ENCODE data around the gene PARD3.

PARD3 gene

DNA sequence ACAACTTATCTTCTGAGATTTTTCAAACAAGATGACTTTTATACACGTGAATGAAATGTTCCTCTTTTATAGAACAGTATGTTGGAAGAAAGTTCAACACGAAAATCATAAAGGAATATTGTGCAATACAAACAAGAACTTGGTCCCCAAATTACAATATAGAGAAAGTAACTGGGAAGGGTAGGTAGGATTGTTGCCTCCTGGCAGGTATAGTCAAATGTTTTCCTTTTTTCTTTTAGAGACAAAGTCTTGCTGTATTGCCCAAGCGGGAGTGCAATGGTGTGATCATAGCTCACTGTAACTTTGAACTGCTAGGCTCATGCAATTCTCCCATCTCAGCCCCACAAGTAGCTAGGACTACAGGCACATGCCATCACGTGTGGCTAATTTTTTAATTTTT lies 582.6 kb downstream of the PARD3 start:
- no peak for DNase-seq

DNA sequence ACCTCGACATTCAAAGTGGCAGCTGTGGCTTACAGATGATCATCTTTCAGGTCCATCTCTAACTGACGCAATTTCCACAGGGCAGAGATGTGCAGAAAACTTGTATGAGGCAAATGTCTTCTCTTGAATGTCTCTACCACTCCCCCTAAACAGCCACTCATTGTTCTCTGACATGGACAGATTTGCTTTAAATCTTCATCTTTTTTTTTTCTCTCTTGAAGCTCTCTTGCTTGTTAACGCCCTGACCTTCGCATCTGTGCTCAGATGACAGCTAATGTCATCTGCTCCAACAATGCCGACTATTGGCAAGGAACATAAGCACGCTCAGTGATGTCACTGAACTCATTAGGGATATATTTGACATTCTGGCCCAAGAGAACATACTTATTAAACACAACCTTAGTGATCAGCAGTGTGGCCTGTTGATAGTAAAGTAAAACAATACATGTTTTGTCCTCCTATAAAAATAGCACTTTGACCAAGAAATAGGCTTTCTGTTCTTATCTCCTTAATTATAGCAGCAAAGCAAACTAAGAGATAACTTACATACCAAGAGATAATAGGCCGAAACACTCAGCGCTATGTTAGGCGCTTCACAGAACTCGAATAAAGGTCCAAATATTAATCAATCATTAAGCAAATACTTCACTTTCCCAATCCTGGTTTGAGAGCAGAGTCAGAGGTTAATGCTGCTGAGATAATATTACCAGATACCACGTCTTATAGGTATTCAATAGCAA lies 583.5 kb downstream of the PARD3 start:
- no peak for DNase-seq

DNA sequence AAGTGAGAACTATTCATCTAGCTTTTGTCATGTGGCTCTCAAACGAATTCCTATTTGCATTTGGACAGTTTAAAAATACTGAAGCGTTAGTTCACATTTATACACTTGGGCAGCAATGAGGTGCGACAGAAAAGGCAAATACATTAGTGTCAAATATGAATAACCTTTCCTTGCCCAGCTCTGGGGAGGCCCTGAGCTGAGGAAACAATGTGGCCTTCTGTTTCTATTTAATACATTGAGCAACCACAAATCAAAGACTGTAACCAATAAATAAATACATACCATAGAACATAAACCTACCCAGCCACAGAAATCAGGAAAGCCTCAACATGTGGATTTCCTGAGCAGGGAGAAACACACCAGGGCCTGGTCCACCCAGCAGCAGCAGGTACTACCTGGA lies 585.2 kb downstream of the PARD3 start:
- no peak for DNase-seq

DNA sequence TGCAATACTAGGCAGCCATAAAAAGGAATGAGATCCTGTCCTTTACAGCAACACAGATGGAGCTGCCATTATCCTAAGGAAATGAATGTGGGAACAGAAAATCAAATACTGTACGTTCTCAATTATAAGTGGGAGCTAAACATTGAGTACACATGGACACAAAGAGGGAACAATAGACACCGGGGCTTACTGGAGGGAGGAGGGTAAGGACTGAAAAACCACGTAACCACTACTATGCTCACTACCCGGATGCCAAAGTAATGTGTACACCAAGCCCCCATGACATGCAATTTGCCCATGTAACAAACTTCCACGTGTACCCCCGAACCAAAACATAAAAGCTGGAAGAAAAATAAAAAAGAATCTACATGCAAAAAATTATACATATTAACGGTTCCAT lies 587.0 kb downstream of the PARD3 start:
- no peak for DNase-seq

DNA sequence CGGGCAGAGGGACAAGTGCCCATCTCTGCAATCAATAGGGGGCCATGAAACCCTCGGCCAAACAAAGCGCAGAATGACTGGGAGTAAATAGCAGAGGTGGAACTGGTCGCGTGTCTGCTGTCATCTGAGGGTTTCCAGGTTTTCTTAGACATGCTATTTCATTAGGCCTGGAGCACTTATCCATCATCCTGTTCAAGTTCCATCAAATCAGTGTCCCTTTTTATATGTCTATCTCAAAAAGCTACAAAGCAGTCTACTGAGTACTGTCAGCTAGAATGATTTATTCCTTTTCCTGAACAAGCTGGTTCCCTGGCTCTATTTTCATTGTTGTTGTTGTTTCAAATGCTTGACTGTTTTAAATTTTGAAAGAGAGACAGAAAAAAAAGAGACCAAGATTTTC lies 590.5 kb downstream of the PARD3 start:
- DNase-seq = no peak

DNA sequence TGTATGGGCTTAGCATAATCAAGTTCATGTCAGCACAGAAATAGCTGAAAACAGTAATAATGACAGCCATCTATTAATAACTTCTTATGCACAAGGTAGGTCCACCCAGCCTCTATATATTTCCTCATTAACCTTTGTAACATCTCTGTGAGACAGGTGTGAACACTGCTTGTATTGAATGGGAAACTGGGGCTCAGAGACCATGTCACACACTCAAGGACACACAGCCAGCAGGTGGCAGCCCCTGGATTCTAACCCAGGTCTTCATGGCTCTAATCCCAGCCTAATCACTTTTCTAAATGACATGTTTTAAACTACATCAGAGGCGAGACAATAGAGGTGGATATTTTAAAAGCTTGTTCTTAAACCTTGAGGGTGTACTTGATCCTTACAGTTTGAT lies 591.4 kb downstream of the PARD3 start:
- DNase-seq = no peak

DNA sequence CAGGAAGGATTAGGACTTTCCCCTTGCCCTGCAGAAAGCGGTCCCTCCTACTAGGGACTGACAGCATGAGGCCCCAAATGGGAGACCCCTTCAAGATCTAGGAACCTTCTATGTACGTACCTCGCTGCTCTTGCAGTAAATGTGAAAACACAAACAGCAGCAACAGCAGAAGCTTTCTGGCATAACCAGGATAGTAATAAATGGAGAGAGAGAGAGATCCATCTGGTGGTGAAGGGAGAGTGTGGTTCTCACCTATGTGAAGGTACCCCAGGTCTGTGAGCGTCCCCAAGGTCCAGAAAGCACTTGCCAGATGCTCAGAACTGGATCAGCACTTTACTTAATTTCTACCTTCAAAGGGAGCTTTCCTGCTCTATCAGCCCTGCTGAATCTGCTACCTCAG lies 592.7 kb downstream of the PARD3 start:
- no peak for DNase-seq

DNA sequence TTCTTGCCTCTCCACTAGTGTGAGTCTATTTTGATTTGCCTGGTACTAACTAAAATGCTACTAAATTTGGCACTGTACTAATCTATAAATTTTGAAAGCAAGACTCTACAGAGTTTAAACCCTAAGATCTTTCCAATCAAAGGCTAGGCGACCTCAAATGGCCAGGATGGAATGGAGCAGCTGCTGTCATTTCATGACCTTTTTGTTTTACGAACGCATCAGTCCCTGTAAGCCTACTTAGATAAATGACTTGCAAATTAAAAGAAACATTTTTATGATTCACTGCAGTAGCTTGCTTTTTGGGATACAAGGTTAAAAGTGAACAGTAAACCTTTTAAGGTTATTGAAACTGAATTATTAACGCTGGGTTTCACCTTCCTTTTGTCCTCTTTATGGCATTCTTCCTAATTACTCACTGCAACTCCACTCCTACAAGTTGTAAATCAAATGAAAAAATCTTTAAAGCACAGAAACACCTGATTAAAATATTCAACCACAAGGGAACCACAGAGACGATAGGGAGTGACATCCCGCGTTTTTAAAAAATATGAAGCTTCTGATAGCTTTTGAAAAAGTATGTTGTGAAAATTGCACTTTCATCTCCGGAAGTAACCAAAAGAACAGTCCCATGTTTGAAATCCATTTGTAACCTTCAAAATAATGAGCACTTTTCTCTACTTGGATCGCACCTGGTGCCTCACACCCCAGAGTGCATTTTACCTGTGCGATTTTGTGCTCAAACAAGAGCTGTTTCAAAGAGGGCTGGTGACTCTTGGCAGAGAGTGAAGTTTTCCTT lies 595.1 kb downstream of the PARD3 start:
- no peak for DNase-seq

DNA sequence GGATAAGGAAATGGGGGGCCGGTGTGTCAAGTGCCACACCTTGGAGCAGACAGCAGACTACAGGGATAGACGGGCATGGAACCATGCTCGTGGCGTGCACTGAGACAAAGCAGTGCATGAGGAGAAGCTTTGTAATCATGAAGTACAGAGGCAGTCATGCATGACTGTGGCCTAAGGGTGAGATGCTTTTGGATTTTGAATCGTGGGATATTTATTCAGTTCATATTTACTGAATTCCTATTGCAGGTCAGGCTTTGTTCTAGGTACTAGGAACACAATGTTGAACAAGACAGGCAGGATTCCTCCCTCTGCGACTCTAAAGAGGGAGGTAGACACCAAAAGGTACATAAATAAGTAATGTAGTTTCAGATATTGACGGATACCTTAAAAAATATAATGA lies 597.6 kb downstream of the PARD3 start:
- no peak for DNase-seq

DNA sequence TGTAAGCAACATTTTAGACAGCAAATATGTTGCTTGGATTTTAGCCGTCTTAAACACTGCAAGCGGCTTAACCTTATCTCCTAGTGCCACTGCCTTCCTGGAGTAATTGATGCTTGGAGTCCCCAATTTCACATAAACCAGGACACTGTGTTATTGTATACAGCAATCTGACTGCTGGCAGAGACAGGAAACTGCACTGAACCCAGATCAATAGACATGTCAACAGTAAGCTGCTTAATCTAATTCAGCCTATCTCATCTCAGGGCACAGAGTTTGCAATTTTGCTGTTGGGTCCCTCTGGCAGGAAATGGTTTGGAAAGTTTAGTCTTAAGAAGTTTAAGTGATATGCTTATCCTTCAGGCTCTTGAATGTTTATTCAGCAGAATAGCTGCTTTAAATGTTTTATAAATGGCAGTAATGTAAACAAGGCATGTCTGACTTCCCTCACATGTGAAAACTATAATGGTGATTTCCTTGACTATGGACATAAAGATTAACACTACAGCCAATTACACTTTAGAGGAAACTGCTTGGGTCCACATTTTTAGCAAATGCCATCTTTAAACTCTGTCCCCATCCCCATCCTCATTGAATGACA lies 598.6 kb downstream of the PARD3 start:
- no peak for DNase-seq

DNA sequence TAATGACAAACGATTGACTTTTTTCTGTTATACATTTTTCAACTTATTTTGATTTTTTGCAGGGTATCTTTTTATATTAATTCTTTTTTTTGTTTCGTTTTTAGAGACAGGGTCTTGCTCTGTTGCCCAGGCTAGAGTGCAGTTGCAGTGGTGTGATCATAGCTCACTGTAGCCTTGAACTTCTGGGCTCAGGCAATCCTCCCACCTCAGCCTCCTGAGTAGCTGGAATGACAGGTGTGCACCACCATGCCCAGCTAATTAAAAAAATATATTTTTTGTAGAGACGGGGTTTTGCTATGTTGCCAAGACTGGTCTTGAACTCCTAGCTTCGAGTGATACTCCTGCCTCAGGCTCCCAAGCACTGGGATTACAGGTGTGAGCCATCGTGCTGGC lies 601.3 kb downstream of the PARD3 start:
- DNase-seq = no peak

DNA sequence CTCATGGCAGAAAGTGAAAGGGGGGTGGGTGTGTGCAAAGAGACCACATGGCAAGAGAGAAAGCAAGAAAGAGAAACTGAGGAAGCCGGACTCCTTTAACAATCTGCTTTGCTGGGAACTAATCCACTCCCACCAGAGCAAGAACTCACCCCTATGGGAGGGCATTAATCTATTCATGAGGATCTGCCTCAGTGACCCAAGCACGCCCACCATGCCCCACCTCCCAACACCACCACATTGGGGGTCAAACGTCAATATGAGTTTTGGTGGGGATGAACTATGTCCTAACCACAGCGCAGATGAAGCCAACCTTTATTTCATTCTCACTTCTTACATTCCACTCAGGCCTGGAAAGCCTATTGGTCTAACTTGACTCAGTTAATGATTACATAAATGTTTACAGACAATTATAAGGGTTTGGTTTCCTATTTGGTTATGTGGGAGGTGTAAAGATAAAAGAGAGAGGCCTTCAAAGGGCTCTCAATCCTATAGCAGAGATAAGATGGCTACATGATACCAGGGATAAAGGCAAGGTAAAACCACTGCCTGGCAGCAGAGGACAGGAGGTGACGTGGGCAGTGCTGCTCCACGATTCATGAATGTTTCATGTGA lies 601.8 kb downstream of the PARD3 start:
- DNase-seq = no peak

DNA sequence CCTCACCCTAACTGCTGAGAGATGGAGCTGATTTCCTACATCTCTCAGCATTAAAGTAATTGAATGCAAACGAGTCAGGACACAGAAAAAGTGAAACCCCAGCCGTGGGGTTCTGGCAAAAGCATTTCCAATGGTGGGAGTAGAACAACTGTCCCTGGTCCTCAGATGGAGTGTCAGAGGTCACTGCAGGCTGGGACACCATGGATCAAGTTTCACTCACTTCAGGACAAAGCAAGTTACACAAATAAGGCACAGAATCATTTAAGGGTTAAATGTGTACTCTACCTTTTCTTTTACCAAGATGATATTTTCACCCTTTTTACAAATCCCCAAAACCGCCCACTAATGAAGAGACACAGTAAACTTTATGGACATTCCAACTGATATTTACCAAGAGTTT lies 607.8 kb downstream of the PARD3 start:
- DNase-seq = no peak

DNA sequence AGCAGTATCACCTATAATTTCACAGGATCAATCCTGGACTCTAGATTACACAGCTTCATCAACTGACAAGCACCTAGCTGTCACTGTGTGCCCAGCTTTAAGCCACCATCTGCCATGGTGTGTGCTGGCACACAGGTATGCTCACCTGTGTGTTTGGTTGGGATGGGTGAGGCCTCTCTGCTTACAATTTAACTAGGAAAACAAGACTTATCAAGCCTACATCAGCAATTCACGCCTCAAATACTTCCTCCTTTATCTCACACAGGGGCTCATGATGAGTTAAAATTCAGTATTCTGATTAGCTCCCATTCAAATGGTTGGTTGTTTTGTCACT lies 608.2 kb downstream of the PARD3 start:
- no peak for DNase-seq

DNA sequence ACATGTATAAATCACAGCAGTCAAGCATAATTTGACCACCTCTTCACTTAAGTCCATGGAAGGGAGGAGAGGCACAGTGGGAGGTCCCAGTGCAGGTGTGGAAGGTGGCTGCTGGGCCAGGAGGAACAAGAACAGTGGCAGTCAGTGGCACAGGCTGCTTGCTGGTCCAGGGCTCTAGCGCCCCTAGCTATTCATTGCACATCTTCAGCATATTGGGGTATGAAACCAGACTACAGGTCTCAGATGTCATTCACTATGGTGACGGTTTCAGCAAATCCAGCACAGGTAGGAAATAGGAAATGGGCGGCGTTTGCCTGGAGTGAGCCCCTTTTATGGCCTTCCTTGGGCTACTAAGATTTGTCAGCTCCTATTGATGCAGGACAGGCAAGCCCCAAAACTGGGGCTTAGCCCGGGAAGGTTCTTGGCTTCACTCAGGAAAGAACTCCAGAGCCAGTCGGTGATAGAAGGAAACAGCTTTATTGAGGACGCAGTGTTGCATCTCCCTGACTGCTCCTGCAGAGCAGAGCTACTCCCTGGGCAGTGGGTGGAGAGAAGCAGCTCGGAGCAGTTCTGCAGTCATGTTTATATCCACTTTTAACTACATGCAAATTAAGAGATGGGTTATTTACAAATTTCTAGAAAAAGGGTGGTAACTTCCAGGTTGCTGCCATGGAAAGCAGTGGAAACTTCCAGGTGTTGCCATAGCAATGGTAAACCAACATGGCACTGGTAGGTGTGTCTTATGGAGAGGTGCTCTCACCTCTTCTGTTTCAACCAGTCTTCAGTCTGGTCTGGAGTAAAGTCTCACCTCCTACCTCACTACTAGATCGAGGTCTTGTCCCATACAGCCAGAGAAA lies 608.8 kb downstream of the PARD3 start:
- DNase-seq = no peak

DNA sequence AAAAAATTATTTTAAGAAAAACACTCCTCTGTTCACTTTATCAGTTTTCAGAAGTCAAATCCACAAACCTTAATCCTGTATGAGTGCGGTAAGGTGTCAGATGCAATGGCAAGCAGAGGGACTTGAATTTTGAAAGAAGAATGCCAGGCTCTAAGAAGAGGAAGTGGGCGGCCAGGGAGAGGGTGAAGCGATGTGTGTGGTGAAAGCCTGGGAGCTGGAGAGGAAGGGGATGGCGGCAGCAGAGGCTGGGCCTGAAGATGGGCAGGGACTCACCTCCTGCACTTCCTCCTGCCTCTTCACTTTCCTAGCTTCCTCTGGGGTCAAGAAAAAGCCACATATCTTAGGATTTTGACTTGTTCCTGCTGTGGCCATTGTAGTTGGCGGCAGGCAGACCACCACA lies 609.6 kb downstream of the PARD3 start:
- no peak for DNase-seq

DNA sequence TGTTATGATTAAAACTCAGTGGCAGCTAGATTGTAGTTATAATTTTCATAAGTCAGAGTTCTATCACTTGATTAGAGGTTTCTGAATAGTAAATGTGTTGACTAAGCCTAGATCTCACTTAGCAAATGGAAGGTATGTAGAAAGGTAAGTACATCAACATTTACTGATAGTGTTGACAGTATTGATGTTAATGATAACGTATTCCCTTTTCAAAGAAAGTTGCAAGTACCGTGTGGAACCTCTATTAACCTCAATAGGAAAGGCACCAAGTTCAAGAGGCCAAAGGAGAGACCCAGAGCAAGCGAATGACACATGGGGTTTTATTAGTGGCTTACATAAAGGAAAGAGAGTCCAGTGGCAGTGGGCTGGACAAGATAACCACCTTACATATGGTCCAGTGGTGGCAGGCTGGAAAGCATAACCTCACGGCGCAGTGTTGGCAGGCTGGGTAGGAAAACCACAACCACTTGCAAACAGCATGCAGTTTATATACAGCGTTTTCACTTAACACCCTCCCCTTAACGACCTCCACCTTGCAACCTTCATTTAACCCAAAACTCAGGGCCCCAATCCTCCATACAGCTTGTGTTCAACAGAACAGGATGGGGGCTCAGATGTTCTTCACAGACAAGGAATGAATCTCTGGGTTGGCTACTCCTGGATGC lies 611.0 kb downstream of the PARD3 start:
- no peak for DNase-seq

DNA sequence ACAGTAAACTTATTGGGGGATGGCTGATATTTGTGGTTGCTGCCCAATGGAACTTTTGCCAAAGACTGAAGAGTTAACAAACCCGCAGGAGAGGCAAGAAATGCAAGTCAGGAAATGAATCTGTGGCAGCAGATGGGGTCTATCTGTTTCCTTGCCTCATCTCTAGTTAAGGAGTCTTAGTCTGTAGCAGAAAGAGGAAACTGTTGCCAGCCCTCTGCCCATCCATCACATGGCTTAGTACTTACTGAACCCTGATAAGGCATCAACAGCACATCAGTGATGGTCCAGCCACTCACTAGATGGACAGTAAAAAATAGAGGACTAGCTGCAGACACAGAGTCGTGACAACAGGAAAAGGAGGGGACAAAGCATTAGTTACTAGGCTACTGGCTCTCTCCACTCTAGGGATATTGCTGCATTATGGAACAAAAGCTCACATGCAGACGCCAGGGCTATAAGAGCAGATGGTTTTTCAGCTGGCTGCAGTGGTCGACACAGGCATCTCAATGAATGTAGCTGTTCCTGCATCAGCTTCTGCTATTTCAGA lies 614.7 kb downstream of the PARD3 start:
- no peak for DNase-seq

DNA sequence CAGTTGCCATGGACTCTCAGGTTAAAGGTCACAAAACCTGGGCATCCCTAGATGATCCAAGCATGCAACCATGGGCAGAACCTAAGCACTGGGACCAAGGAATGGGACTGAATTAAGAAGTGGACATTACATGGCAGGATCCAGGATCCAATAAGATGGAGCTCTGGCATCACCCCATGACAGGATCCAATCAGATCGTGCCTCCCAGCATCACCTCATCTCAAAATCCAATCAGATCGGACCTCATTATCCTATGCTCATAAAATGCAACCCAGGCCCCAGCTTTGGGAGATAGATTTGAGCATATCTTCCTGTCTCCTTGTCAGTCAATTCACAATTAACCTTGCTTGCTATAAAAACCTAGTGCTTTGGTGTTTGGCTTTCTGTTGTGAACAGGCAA lies 616.1 kb downstream of the PARD3 start:
- DNase-seq = no peak

DNA sequence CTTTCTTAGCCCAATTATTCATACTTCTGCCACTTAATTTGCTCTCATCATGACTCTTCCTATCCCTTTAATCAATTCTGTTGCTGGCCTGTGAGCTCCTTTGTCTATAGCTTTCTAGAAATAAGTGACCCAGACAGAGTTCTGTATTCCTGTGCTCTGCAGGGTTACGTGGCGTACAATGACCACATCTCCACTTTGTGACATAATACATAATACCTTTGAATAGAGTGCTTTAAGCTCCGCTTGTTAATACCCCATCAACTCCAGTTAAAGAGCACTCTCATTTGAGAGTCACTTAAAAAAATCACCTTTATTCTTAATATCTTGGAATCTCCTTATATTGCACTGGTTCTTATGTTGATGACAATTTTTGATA lies 619.0 kb downstream of the PARD3 start:
- no peak for DNase-seq

DNA sequence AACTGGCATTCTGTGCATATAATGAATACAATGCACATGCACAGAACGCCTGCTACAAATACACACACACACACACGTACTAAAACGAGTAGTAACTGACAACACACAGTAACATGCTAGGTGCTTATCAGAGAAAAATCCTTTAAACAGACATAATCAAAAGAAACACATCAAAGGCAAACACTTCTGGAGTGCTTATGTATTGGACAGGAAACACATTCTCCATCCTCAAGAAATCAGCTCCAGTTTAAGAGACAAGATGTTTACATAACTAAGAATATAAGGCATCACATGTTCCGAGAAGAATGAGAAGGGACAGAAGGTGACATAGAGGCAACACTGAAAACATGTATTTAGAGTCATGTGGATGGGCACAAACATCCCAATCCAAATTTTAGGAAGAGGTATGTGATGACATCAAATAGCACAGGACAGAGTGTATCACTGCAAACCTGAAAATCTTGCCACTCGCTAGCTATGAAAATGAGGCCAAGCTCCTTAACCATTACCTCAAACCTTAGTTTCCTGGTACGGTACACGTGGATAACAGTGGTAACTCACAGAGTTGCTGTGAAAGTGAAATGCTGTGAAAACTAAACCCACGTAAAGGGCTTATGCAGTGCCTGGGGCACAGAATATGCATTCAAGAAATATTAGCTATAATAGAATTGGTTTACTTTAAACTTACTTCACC lies 619.6 kb downstream of the PARD3 start:
- DNase-seq = no peak

Data from femur (tissue), 1 donor.